Immature natural killer cell (primary cell): ENCODE results near the gene ABCA4. TPM values are rescaled to one million over a fixed set of nuclear protein-coding genes. Genes with fewer than 3 reads are reported as not detected.

Source experiments
- DNase-seq, 3 donors: peaks; one replicate each; pipeline ENCODE4 v3.0.0; 2022; ENCODE audit warnings: mixed read lengths in 1 of 3
- H3K27ac Mint-ChIP-seq, 6 donors: one replicate each; pipeline ENCODE4 v1.8.0; 2020; ENCODE audit warnings: mixed read lengths in 6 of 6, mild to moderate bottlenecking in 5 of 6, inconsistent platforms in 4 of 6, moderate library complexity in 3 of 6
- H3K27me3 Mint-ChIP-seq, 3 donors: one replicate each; pipeline ENCODE4 v1.8.0; 2020 to 2021; ENCODE audit warnings: low read depth in 3 of 3, mild to moderate bottlenecking in 3 of 3, mixed read lengths in 3 of 3, moderate library complexity in 3 of 3, inconsistent platforms in 1 of 3
- H3K36me3 Mint-ChIP-seq, 3 donors: one replicate each; pipeline ENCODE4 v1.8.0; 2020; ENCODE audit warnings: mixed read lengths in 3 of 3, inconsistent platforms in 2 of 3, mild to moderate bottlenecking in 2 of 3
- H3K4me1 Mint-ChIP-seq, 2 donors: one replicate each; pipeline ENCODE4 v1.8.0; 2020; ENCODE audit warnings: inconsistent platforms in 2 of 2, mild to moderate bottlenecking in 2 of 2, mixed read lengths in 2 of 2, moderate library complexity in 1 of 2
- H3K4me3 Mint-ChIP-seq, 5 donors: one replicate each; pipeline ENCODE4 v1.8.0; 2020; ENCODE audit warnings: mild to moderate bottlenecking in 5 of 5, mixed read lengths in 5 of 5, inconsistent platforms in 3 of 5, moderate library complexity in 3 of 5
- H3K9me3 Mint-ChIP-seq, 6 donors: one replicate each; pipeline ENCODE4 v1.8.0; 2020; ENCODE audit warnings: mild to moderate bottlenecking in 6 of 6, mixed read lengths in 6 of 6, inconsistent platforms in 4 of 6, moderate library complexity in 3 of 6
- polyA plus RNA-seq, 3 donors: library from polyadenylated mRNA; unstranded; fragments of 300-500 nt; fragmentation: Illumina TruSeq; gene quantifications; one replicate each; pipeline ENCODE4 v1.2.3, GENCODE V29; 2021

Gene ABCA4
- polyA plus RNA-seq, 3 donors from 2014 or later = 0.08 TPM; not detected in 2

DNA sequence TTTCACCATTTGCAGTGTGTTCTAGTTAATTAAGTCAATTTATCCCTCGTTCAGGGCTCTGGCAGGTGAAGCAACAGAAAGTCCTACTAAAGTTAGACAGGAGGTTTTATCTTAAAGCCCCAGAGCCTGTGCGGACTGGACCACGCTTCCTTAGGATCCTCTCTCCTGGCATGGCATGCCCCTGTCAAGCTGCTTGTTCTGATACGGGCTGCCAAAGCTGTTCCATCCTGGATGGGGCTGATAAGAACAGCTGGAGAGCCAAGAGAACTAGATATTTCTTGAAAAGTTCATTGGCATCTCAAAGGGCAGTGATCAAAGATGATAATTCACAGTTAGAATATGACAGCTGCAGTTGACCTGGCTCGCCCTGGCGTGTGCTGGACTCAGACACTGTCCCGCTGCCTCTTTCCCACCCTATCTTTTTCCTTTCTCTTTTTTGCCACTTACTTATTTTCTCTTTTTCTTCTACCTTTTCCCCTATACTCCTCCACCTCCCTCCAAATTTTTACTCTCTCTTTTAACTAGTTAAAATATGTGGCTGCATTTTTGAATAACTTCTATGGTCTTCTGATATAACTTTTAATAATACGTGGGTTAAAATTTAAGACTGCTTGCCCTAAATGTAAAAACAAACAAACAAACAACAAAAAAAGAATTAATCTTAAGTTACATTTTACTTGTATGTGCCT is 96.7 kb downstream of the ABCA4 start:
- peak overlapping the region in 2 of 6 donors; percentile 26 to 51 for H3K27ac Mint-ChIP-seq
- no peaks in the 10 kb centered on the region for H3K36me3 Mint-ChIP-seq
- no peak overlapping the region for H3K4me3 Mint-ChIP-seq
- peaks cover 4 to 7% (median 5%) of the 10 kb centered on the region in 3 donors for H3K27me3 Mint-ChIP-seq
- peaks cover 75 to 89% of the 10 kb centered on the region in 2 donors for H3K4me1 Mint-ChIP-seq
- H3K9me3 Mint-ChIP-seq = no peaks in the 10 kb centered on the region
- no peak for DNase-seq

DNA sequence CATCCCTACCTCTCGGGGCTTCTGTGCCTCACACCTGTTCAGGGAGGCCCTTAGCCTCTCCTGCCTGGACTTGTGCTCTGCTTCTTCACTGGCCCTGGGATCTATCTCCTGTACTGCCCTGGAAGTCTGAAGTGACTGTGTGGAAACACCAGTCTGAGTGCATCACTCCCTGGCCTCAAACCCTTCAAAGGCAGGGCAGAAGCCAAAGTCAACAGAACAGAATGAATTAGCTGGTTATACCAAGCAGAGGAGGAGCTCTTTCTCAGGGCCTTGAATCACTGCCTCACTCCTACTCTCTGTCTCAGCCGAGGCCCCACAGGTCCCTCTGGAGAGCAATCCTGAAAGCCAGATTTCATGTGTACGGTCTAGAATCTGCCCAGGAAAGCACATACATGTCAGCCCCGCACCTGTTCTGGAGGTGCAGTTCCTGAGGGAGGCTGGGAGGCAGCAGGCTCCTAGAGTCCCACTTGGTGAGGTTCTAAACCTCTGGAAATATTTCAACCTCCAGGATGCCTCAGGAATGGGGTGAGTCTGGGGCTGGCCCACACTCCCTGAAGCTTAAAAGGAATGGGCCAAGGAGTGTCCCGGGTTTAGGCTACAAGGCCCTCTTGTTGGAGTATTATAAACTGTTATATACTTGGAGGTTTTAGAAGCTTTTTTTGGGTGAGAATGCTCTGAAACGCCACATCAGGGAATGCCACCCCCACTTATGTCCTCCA is 98.3 kb downstream of the ABCA4 start:
- no peak for DNase-seq
- Mint-ChIP-seq H3K27ac (peak overlapping the region in 5 of 6 donors; percentile 71 to 98 (median 91)), H3K4me3 (peak overlapping the region in 4 of 5 donors; percentile 48 to 78 (median 68)), H3K4me1 (peaks cover 77 to 89% of the 10 kb centered on the region in 2 donors), H3K36me3 (no peaks in the 10 kb centered on the region), H3K27me3 (peaks cover 4 to 9% (median 6%) of the 10 kb centered on the region in 3 donors), H3K9me3 (no peaks in the 10 kb centered on the region)

DNA sequence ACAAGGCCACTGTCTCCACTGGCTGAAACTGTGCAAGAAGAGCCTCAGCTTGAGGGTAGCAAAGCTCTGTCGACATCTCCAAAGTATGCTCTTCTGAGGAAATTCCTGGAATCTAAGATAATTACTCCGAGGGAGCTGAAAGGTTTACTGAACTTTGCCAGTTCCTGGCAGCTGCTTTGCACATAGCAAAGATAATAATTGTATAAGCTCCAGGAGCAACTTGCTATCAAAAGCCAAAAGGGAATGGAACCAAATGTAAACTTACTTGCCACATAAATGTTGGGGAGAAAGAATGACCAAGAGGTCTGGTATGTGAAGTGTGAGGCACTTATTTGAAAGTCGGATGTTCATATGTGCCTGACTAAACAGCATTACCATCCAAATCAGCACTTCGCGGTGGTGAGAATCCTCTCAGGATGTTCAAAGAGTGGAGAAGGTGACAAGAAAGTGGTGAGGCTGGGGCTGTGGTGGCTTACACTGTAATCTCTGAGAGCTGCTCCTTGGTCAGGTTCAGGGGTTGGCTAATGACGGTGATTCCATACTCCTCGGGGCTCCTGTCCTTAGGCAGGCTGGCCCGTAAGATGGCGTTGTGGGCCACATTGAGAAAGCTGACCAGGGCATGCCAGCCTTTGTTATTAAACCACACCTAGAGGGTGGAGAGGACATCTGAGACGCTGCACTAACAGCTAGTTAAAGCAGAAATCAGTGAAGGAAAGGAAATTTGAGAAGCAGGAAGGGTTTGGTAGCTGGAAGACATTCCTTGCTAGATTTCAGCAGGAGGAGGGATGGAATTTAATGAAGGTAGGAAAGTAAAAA is 100.0 kb downstream of the ABCA4 start:
- Mint-ChIP-seq H3K27ac (peak overlapping the region; percentile 83 to 98 (median 90)), H3K36me3 (no peaks in the 10 kb centered on the region), H3K27me3 (peaks cover 7 to 12% (median 9%) of the 10 kb centered on the region in 3 donors), H3K4me3 (peak overlapping the region; percentile 71 to 81 (median 78)), H3K4me1 (peaks cover 84 to 89% of the 10 kb centered on the region in 2 donors), H3K9me3 (no peaks in the 10 kb centered on the region)
- DNase-seq = peak; percentile 79 to 83 (median 83)

DNA sequence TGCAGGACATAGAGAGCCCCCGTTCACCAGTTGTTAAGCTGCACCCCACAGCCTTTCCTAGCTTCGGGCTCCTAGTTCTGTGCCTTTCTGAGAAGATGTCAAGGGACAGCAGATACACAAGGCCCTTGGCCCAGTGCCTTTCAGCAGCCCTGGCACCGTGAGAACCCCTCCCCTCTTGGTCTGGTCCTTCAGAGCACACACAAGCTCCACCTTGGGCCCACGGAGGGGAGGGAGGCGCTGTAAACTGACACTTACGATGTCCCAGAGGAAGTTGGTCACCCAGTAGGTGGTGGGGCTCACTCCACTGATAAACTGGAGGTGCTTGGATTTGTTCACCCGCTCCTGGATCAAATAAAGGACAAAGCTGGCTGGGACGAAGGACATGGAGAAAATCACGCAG is 101.6 kb downstream of the ABCA4 start:
- peak overlapping the region; percentile 81 to 93 (median 87) for H3K27ac Mint-ChIP-seq
- no peak for DNase-seq
- H3K4me3 Mint-ChIP-seq = peak overlapping the region; percentile 64 to 75 (median 66)
- H3K27me3 Mint-ChIP-seq = peaks cover 5 to 12% (median 7%) of the 10 kb centered on the region in 3 donors
- H3K36me3 Mint-ChIP-seq = no peaks in the 10 kb centered on the region
- H3K9me3 Mint-ChIP-seq = no peaks in the 10 kb centered on the region
- peaks cover 92 to 94% of the 10 kb centered on the region in 2 donors for H3K4me1 Mint-ChIP-seq

DNA sequence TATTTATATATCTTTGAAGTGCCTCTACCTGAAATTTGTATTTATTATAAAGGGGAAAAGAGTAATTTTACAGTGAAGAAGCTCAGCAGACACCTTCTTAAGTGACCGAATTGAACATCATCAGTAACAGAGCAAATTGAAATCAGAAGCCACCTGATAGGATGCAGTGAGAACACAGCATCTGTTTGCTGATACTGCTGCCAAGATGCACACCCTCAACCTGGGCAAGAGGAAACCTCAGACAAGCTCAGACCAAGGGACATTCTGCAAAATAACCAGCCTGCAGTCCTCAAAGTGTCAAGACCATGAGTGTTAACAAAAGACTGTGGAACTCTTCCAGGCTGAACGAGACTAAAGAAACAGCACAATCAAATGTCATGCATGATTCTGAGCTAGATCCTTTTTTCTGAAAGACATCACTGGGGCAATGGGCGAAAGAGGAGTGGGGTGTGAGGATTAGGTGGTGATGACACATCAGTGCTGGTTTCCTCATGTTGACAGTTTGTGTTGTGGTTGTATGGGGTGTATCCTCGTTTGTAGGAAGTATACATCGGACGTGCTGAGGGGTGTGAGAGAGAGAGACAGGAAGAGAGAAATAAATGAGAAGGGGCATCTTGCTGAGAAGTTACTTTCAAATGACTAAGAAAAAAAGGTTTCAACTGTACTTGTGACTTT is 103.7 kb downstream of the ABCA4 start:
- H3K9me3 Mint-ChIP-seq = no peaks in the 10 kb centered on the region
- peak overlapping the region; percentile 64 to 78 (median 72) for H3K4me3 Mint-ChIP-seq
- peak; percentile 83 to 86 (median 85) for DNase-seq
- peaks cover 0 to under 1% (median 0%) of the 10 kb centered on the region in 3 donors for H3K36me3 Mint-ChIP-seq
- peaks cover 89 to 91% of the 10 kb centered on the region in 2 donors for H3K4me1 Mint-ChIP-seq
- H3K27ac Mint-ChIP-seq = peak overlapping the region; percentile 85 to 94 (median 88)
- H3K27me3 Mint-ChIP-seq = peaks cover 7 to 12% (median 7%) of the 10 kb centered on the region in 3 donors

DNA sequence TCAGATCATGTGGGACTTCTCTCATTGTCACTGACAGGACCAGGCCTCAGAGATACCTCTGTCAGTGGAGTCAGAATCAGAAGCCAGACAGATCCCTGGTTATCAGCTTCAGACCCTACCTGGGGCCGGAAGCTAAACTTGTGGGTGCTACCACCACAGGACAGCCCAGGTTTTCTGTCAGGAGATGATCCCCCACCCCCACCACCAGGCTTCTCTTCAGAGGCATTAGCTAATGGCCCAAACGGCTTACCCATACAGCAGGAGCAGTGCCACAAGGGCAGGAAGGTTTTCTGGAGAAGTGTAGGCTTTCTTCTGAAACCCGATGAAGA is 105.5 kb downstream of the ABCA4 start:
- Mint-ChIP-seq H3K4me1 (peaks cover 71 to 72% of the 10 kb centered on the region in 2 donors), H3K27ac (peak overlapping the region; percentile 64 to 94 (median 87)), H3K36me3 (peaks cover 0 to 4% (median 0%) of the 10 kb centered on the region in 3 donors), H3K9me3 (no peaks in the 10 kb centered on the region), H3K27me3 (peaks cover 6 to 7% (median 7%) of the 10 kb centered on the region in 3 donors), H3K4me3 (peak overlapping the region in 2 of 5 donors; percentile 18 to 29)
- DNase-seq = no peak

DNA sequence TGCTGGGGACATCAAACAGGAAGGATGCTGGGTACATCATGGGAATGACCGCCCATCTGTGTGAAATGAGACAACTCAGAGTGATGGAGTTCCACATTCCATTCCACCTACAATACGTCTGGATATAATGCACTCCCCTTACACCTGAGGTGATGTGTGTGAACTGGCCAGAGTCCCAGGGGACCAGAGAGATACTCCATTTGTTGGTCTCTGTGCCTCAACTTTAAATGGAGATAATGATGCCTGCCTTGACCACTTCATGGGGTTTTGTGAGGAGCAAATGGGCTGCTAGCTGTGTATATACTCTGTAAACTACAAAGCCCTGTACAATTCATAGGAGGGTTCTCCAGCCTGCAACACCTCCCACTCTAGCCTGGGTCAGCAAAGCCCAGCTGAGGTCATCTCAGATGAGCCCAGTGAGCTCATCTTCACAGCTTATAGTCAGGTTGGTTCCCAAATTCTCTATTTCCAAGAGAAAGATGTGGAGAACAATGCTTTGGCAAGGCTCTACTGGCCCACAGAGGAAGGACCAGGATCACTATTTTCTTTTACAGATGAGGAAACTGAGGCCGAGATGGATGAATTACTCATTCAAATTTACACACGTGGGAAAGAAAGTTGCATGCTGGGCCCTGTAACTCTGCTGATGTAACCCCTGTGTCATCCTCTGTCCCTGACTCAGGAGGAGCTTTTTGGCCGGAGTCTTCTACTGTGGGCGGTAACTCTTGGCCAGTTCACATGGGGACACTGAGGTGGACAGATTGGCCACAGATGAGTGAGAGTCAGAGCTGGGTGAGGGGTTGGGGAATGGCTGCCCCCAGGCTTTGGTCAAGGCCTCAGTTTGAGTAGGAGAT is 106.1 kb downstream of the ABCA4 start:
- Mint-ChIP-seq H3K9me3 (no peaks in the 10 kb centered on the region), H3K36me3 (peaks cover 0 to 4% (median 0%) of the 10 kb centered on the region in 3 donors), H3K4me3 (peak overlapping the region in 2 of 5 donors; percentile 18 to 21), H3K4me1 (peaks cover 65 to 67% of the 10 kb centered on the region in 2 donors), H3K27me3 (peaks cover 6 to 7% (median 7%) of the 10 kb centered on the region in 3 donors), H3K27ac (peak overlapping the region; percentile 42 to 94 (median 86))
- DNase-seq = no peak

DNA sequence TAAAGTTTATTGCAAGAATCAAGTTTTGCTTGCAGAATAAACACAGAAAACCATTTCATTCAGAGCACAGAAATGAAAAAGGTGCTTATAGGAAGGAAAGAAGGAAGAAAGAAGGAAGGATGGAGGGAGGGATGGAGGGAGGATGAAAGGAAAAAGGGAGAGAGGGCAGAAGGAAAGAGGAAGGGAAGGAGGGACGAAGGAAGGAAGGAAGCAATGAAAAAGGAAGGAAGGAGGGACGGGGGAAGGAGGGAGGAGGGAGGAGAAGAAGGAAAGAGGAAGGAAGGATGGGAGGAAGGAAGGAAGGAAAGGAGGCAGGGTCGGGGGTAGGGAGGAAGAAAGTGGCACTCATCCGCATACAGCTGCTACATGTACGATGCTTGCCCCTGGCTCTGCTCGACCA is 106.9 kb downstream of the ABCA4 start:
- peaks cover 57 to 64% of the 10 kb centered on the region in 2 donors for H3K4me1 Mint-ChIP-seq
- H3K36me3 Mint-ChIP-seq = peaks cover 0 to 4% (median 0%) of the 10 kb centered on the region in 3 donors
- peak overlapping the region in 4 of 6 donors; percentile 37 to 85 (median 78) for H3K27ac Mint-ChIP-seq
- DNase-seq = no peak
- no peak overlapping the region for H3K4me3 Mint-ChIP-seq
- peaks cover 6 to 7% (median 7%) of the 10 kb centered on the region in 3 donors for H3K27me3 Mint-ChIP-seq
- no peaks in the 10 kb centered on the region for H3K9me3 Mint-ChIP-seq

DNA sequence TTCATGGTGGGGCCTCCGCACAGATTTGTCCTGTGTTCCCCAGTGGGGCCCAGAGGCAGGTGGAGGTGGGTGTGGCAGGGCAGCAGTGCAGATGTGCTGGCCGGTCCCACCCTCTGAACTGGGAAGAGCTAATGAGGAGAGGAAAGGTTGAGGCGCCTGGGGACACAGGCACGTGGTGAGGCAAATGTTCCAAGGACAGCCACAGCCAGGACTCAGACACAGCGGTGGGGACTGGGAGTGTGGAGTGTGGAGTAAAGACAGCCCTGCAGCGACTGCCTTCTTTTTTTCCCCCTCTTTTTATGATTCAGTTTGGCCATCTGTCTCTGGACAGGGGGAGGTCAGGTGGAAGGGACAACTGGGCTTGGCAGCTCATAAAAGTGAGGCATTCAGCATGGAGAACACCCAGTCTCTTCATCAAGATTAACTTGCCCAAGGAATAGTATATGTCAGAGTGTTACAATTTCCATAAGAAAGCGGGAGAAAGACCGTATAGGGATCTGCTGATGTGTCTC is 107.5 kb downstream of the ABCA4 start:
- Mint-ChIP-seq H3K9me3 (no peaks in the 10 kb centered on the region), H3K36me3 (peaks cover 0 to 4% (median 0%) of the 10 kb centered on the region in 3 donors), H3K4me1 (peaks cover 50 to 57% of the 10 kb centered on the region in 2 donors), H3K27me3 (peaks cover 7 to 8% (median 7%) of the 10 kb centered on the region in 3 donors), H3K4me3 (no peak overlapping the region), H3K27ac (peak overlapping the region in 5 of 6 donors; percentile 12 to 83 (median 59))
- DNase-seq = no peak

DNA sequence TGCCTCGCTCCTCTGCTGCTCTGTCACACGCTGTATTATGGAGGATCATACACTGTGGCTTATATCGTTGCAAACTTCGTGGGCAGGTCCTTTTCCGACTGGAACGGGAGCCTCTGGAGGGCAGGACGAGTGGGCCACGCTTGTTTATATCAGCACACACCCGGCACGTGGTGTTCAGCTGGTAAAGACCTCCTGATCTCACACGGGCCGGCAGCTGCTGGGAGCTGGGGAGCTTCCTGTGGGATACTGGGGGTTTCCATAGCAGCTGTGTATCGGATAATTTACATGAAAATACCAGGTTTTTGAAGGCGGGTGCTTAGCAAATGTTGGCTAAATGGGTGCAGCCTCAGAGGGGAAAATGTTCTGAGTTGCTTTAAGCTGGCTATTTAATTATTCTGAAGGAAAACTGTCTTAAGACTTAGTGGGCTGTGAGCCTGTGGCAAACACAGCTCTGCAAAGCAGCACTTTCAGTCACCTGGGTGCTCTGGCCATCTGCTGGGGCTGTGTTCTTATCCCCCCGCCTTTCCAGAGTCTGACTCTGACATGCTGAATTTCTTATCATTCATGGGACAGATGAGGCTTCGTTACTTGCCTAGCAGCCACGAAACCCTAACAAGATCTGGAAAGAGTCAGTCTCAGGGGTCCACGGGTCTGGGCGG is 108.1 kb downstream of the ABCA4 start:
- Mint-ChIP-seq H3K27me3 (peaks cover 6 to 10% (median 7%) of the 10 kb centered on the region in 3 donors), H3K36me3 (peaks cover 0 to 4% (median 0%) of the 10 kb centered on the region in 3 donors), H3K9me3 (no peaks in the 10 kb centered on the region), H3K4me1 (peaks cover 44 to 52% of the 10 kb centered on the region in 2 donors), H3K4me3 (no peak overlapping the region), H3K27ac (peak overlapping the region in 4 of 6 donors; percentile 6 to 55 (median 12))
- DNase-seq = no peak

DNA sequence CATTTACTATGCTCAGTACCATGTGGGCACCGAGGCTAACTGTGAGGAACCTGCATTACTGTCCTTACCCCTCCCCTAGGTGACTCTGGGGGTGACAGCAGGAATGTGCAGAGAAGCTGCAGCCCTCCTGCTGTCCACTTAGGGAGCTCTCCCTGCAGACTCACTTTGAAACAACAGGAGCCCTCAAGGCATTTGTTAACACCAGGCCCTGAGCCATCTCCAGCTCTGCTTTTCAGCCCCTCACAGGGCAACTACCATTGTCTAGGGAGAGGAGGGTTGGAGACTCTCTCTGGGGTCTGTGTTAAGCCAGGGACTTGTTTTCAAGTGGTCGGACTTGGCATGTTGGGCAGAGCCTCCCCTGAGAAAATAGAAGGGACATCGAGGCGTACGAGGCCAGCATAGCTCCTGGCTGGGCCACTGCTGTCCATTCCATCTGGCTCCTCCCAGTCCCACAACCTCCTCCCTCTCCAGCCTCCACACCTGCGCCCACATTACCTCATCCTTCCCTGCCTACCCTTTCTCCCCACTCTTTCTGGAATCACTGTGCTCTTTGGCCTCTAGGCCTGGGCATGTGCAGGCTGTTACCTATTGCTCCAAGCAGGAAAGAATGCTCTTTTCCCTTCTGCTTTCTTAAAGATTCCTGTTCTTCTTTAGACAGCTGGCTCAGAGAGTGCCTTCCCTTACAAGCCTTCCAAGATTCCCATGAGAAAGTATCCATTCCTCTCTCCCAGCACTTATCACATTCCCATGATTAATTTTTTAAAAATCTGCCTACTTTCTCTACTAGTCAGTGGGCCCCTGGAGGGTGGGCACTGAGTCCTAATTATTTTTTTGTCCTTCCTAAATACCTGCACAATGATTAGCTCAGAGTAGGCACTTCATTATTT is 109.0 kb downstream of the ABCA4 start:
- DNase-seq = no peak
- peaks cover 36 to 43% of the 10 kb centered on the region in 2 donors for H3K4me1 Mint-ChIP-seq
- H3K36me3 Mint-ChIP-seq = peaks cover 0 to 4% (median 0%) of the 10 kb centered on the region in 3 donors
- H3K4me3 Mint-ChIP-seq = no peak overlapping the region
- peak overlapping the region in 1 of 6 donors; percentile 6 for H3K27ac Mint-ChIP-seq
- no peaks in the 10 kb centered on the region for H3K9me3 Mint-ChIP-seq
- peaks cover 4 to 7% (median 5%) of the 10 kb centered on the region in 3 donors for H3K27me3 Mint-ChIP-seq
